ENCODE measurements around the gene APOL1. TPM values are rescaled to one million over a fixed set of nuclear protein-coding genes. Genes with fewer than 3 reads are reported as not detected.
"Not testable (repeated sequence)": the region's sequence is repeated elsewhere in the genome, so short reads cannot be mapped to it uniquely, and the experiment has no call there.

Gene APOL1
- polyA plus RNA-seq, 4 donors, result 11.0 to 15.7 (median 12.4) TPM

DNA sequence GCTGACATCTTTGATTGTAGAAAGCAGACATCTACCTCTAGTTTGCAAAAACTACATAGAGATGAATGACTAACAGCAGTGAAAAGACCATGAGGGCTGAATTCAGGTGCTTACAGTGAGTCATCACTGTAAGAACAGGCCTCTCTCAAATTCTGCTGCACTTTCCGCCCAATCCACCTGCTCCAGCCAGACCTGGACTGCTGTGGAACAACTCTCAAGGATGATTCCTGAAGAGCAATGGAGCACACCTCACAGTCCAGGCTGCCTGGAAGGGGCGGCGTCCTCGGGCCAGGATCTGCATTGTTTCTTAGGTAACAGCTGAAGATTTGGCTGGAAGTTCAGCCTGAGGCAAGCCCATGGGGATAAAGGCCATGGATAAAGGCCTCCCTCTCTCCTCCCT, 28.7 kb upstream of the APOL1 start:
- DNase-seq (ENCODE audit: low read depth in 4 of 4, low spot score in 3 of 4), result no peak

DNA sequence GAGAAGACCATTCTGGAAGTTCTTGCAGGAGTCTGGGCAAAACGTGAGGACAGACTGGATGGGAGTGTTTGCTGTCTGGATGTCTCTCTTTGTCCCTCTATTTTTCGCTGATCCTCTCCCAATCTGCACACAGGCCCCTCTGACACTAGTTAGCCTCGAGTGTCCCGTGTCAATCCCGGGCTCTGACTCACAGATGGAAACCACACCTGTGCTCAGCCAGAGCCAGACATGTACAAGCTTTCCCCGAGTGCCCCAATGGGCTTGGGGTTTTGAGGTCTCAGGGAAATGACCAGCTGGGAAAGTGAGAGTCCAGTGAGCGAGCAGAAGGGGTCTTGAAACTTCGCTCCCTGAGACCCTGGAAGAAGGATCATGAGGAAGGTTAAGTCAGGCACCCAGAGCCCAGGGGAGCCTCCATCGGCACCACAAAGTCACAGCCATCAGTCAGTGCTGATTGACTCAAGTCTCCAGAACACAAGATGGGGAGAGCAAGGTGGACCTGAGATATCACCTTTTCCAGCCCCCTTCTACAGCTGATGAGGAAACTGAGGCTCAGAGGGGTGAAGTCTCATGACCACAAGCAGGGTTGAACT, 27.5 kb upstream of the APOL1 start:
- DNase-seq (ENCODE audit: low read depth in 4 of 4, low spot score in 3 of 4), result no peak

DNA sequence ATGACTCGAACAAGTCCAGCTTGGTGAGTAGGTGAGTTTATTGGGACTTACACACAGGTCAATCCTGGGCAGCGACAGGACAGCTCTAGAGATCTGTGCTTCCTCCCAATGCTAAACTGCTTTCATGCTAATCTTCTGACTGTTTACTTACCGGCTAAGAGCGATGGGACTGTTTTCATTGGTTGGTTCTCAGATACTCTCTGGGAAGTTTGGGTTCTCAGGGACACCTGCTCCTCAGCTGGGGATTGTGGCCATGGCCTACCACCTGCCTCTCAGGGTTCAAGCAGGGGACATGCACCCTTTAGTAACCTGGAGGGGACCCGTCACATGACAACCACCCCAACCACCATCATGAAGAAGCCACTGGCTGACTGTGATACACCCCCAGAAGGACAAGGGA, 26.7 kb upstream of the APOL1 start:
- DNase-seq (ENCODE audit: low read depth in 4 of 4, low spot score in 3 of 4), result no peak

DNA sequence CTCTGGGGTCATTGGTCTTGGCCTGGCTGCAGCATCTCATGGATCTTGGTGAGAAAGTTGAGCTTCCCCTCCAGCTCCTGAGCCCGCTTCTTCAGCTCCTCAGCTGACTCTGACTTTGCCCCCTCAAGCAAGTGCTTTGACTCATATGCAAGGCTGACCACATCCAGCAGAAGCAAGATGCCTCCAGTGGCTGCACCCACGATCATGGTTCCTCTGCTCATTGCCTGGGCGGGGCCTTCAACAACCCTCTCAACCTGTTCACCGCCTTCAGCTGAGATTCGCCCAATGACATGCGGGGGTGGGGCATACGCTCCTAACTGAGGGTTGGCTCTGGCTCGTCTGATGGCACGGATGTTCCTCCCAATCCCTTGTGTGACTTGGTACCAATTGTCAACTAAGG, 25.5 kb upstream of the APOL1 start:
- DNase-seq (ENCODE audit: low read depth in 4 of 4, low spot score in 3 of 4), result no peak

DNA sequence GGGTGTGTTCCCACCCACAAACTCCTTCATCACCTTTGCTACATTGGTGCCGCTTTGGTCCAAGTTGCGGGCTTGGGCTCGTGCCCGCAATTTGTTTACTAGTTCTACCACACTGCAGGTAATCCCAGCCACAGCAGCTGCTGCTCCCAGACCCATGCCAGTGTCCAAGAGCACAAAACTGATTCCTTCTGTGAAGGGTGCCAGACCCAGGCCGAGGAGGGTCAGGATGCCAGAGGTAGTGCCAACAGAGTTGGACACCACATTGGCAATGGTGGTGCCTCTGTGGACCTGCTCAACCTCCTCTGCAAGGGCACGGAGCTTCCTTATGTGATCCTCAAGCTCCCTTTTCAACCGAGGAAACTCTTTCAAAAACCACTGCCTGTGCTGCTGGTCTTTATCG, 25.1 kb upstream of the APOL1 start:
- no peak for DNase-seq (ENCODE audit: low read depth in 4 of 4, low spot score in 3 of 4)

DNA sequence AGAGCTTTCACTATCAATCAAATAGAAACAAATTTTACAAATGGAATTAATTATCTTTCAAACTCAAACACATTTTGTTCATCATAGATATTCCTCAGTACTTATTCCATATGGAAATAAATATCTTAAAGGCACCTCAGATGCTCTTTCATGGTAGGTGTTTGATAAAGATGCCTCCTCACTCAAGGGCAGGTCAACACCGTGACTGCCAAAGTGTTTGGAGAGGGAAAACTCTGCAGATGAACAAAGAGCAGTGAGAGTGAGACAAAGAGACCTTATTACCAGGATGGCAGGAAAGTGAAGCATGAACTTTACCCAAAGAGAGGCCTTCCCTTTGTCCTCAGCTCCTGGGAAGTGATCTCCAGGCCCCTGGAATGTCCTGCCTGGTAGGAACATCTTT, 24.6 kb upstream of the APOL1 start:
- DNase-seq (ENCODE audit: low read depth in 4 of 4, low spot score in 3 of 4), result not testable (repeated sequence)

DNA sequence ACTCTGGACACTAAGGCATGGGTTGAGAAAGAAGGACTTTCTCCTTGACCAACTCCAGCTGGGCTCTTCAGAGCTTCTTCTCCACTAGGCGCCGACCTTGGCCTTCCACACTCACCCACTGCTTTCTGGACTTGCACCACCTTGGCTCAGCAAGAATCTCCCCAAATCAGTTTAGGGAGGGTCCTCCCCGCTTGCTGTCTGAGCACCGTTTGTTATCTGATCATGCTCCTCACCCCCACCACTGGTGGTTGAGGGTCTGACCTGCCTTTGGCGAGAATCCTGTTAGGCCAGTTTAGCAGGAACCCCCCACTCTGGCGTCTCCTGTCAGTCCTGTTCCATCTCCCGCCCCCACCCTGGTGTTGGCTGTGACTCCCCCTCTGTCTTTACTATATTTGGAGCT, 24.0 kb upstream of the APOL1 start:
- no peak for DNase-seq (ENCODE audit: low read depth in 4 of 4, low spot score in 3 of 4)

DNA sequence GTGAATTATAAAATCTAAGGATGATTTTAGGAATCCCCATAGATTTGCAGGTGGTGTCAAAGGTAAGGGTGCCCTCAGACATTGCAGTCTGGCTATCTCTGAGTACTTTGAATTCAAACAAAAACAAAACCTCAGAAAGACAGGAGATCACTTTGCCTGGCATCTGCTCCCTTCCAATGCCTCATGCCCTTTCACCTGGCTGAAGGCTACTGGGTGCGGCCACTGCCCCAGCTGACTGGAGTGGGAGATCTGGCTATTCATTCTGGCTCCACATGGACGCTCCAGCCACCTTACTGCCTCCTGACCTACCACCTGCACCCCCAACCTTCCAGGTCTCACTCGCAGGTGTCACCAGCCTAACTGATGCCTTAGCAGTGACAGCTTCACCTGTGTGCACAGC, 23.3 kb upstream of the APOL1 start:
- not testable (repeated sequence) for DNase-seq (ENCODE audit: low read depth in 4 of 4, low spot score in 3 of 4)

DNA sequence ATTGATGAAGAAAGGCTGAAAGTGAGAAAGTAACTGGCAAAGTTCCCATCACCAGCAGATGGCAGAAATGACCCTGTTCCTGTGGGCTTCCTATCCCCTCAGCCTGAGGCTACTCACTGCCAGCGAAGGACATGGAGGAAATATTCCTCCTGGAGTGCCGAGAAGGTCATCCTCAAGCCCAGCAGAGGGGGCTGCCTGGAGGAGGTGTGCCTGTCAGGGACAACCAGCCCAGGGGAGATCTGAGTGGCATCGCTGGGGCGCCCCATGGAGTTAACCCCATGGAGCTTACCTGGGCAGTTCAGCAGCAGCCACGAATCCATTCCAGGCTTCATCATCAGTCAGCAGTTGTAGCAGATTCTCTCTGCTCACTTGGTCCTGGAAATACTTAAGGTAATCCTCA, 21.9 kb upstream of the APOL1 start:
- not testable (repeated sequence) for DNase-seq (ENCODE audit: low read depth in 4 of 4, low spot score in 3 of 4)

DNA sequence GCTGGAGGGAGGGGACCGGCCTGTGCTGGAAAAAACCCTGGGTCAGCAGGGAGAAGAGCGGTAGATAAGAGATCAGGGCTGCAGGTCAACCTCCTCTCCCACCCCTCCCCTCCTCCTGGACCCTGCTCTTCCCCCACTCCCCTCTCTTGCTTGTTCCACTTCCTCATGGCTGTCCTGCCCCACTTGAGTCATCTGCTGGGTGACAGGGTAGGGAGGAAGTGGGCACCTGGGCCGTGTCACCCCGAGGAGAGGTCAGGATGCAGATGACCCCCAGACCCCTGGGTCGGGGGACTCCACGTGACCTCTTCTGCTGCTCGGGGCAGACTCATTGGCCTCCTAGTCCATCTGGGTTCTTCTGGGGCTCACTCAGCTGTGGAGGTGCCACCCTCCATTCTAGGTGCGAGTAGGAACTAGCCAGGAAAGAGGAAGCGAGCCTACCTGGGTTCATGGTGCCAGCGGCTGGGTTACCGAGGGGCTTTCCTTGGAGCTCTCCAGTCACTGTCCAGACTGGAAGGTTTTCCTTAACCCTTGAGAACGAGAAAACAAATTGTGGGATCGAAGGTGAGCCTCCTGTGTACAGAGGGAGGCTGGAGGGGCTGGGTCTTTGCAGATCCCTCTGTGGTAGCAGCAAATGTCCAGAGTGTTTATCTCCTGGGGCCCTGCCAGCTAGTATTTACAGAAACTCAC, 20.1 kb upstream of the APOL1 start:
- no peak for DNase-seq (ENCODE audit: low read depth in 4 of 4, low spot score in 3 of 4)

DNA sequence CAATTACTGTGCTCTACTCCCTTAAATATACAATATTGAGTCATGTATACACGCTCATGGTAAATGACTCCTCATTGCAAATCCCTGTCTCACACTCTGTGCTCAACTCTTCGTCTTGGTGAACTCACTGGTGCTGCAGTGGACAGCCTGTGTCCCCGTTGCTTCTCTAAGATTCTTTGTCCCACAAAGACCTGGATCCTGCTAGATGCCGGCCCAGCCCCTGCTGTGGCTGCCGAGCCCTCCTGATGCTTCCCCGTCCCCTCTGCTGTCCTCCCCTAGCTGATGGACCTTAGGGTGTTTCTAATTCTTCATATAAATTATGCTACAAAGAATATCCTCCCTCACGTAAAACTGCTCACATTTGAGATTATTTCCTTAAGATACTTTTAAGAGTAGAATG, 19.1 kb upstream of the APOL1 start:
- DNase-seq (ENCODE audit: low read depth in 4 of 4, low spot score in 3 of 4), result no peak

DNA sequence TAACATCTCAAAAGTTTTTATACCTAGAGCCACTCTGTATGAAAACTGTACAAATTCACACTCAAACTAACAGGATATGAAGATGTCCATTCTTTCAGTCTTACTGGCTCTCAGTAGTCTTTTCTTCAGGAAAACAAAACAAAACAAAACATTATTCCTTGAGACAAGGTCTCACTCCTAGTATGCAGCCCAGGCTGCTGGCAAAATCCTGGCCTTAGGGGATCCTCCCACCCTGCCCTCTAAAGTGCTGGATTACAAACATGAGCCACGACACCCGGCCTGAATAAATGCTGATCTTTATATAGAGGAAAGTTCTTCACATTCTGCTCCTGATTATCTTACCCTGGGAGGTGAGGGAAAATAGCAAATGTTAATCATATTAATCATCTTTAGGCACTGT, 18.7 kb upstream of the APOL1 start:
- DNase-seq (ENCODE audit: low read depth in 4 of 4, low spot score in 3 of 4), result no peak

DNA sequence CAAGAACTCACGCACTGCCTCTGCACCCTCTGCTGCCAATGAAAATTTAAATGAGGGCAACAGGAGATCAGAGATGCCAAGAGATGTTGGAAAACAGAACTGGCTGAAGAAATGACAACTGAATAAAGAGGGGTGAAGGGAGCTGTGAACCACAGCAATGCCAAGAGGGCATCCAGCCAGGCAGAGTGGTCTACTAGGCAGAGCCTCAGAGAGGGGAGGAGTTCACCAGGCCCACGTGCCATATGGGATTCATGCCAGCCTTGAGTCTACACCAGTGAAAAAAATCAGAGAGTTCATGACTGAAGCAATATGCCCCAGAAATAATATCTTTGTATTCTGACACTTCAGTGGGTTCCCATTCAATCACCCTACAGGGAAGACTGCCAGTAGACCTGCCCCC, 18.0 kb upstream of the APOL1 start:
- DNase-seq (ENCODE audit: low read depth in 4 of 4, low spot score in 3 of 4), result no peak

DNA sequence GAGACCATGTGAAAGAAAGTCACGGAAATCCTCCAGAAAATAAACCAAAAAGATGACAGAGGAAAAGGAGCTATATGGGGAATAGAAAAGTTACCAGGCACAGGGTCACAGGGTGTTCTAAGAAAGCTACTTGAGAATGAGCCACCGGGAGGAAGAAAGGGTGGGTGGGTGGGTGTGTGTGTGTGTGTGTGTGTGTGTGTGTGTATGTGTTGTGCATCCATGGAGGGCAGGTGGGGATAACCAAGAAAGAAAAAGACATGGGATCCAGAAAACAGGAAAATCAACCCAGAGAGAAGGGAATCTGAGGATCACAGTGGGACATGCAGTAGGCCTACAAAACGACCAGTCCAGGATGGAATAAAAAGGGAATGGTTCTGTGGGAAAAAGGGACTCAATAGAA, 17.3 kb upstream of the APOL1 start:
- no peak for DNase-seq (ENCODE audit: low read depth in 4 of 4, low spot score in 3 of 4)

DNA sequence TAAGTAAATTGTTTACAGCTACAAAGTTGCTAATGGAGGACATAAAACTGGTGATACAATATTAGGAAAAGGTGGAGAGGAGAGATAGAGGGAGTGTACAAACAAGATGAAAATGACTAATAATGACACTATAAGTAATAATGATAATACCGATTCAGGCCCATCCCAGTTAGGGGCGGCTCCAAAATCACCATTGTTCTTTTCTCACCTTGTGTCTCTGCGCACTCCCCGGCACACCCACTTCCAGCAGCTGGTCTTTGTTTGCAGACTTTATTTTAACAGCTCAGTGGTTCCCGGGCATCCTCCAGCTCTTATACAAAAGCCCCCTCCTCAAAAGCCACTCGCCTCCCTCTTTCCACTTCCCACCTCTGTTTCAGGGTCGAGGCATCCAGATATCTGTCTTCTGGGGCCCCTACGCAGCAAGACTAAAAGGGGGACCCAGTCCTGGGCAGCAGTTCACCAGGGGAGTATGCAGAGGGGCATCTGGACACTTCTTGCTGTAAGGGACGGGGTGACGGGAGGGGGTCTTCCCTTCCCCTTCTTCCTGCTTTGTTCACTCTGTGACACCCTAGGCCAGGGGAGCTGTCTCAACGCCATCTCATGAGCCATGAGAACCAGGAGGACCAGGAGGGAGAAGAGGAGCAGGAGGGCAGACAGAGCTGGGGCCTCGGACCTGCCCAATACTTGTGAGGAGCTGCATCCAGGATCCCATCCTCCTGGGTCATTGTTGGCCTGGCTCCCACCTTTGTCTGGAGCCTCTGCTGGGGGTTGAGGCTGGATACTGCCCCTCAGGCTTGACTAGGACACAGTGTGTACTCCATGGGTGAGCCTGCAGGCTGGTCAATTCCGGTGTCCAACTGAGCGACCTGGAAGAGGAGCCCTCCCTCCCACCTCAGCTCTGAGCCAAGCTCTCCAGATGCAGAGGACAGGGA, 16.3 kb upstream of the APOL1 start:
- DNase-seq (ENCODE audit: low read depth in 4 of 4, low spot score in 3 of 4), result no peak

DNA sequence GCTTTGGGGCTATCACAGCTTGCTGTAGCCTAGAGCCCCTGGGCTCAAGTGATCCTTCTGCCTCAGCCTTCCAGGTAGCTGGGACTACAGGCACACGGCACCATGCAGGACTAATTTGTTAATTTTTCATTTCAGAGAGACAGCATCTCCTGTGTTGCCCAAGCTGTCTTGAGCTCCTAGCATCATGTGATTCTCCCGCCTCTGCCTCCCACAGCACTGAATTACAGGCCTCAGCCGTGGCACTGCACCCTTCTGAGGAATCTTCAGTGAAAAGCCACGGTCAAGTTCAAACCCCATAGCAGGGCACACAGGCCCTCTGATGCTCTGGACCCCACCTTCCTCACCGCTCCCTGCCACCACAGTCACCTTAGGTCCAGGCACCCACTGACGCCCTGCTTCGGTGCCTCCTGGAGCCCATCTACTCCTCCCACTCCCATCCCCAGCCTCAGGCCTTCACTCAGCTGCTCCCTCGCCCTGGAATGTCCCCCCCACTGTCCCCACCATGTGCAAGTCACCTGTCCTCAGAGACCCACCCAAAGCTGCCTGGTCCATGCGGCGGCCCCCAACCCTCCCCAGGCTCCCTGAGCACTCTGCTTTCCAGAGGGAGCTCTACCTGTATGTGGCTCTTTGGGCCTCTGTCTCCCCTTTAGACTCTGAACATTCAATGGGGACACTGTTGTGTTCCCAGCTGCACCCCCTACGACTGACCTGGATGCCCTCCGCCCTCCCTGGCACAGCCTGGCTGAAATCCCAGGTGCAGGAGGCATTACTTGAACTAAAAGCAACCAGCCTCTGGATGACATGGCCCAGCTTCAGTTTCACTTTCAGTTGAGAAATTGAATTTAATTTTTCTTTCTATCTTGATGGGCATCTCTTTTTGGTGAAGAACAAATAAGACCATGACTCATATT, 15.2 kb upstream of the APOL1 start:
- no peak for DNase-seq (ENCODE audit: low read depth in 4 of 4, low spot score in 3 of 4)

DNA sequence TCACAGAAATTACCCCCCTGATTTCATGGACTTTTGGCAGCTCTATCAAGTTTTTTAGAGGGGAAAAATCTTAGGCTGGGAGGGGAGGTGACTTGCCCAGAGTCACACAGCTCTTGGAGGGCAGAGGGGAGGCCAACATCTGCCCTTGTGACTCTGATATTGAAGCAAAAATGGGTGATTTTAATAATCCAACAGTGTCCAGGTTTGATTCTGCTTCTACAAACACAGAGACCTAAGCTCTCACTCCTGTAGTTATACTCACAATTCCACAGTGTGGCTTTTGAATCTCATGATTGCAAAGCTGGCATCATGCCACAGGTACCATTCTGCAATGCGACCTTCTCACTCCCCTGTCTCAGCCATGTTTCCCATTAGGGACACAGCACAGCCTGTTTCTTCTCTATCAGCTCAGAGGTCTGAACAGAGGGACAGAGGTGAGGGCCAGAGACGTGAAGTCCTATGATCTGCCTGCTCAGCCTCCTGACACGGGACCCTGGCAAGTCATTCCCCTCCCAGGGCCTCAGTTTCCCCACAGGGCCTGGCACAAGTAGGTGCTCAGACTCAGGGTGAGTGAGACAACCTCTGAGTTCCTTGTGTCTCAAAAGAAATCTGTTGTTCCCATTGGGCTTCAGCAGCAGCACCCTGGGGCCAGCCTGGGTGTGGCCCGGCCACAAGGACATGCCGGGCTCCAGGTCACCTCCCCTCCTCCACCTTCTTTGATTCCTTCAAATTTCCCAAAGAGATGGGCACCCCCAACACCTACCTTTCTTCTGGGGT, 14.4 kb upstream of the APOL1 start:
- no peak for DNase-seq (ENCODE audit: low read depth in 4 of 4, low spot score in 3 of 4)

DNA sequence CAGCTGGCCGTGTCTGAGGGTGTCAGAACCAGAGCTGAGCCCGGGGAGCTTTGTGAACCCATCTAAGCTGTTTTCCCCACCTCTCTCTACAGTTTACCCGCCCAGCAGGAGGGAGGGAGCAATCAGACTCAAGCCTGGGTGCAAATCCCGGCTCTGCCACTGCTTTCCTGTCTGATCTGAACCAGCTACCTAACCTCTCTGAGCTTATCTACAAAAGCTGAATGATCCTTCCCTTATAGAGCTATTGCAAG, 13.9 kb upstream of the APOL1 start:
- no peak for DNase-seq (ENCODE audit: low read depth in 4 of 4, low spot score in 3 of 4)

DNA sequence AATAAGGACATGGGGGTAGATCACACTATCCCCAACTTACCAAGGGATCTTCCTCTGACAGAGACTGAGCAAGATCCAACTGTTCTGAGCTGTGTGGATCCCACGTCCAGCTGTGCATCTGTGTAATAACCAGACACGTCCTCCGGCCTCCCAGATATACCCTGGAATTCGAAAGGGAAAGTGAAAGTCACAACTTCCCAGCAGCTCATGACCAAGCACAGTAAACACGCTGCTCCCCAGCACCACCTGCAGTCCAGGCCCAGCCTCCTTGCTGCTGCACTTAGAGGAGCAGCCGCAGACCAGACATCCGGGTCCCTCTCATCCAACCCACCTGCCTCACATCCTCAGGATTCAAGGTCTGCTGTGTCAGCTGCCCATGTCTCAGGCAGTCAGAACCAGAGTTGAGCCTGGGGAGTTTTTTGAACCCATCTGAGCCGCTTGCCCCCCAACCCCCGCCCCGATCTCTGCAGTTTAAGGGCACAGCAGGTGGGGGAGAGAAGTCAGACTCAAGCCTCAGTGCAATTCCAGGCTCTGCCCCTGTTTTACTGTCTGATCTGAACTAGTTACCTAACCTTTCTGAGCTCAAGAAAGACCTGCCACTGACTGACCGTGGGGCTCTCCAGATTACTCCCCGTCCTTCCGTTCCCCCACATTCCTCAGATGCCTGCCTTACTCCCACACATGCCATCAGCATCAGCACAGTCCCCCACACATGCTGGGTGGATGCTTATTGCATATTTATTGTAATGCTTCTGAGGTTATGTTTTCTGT, 13.3 kb upstream of the APOL1 start, which contains the start of gene APOL2:
TSS of gene APOL2 (minus strand) at position 127 of the 771 bp plus-strand sequence. CDS start 6,365 bp downstream, outside the sequence.
- peak; percentile 77 to 89 (median 83) for DNase-seq (ENCODE audit: low read depth in 4 of 4, low spot score in 3 of 4)
